CD4-positive, alpha-beta T cell treated with Interleukin-6 for 4 hours (primary cell): ENCODE data around the gene AP1S3.
"Not testable (repeated sequence)": the region's sequence is repeated elsewhere in the genome, so short reads cannot be mapped to it uniquely, and the experiment has no call there.

ENCODE experiments used
- DNase-seq: peaks from one replicate; pipeline ENCODE4 v3.0.0-alpha.2; 2020; ENCODE audit warnings: mixed read lengths

Gene AP1S3

DNA sequence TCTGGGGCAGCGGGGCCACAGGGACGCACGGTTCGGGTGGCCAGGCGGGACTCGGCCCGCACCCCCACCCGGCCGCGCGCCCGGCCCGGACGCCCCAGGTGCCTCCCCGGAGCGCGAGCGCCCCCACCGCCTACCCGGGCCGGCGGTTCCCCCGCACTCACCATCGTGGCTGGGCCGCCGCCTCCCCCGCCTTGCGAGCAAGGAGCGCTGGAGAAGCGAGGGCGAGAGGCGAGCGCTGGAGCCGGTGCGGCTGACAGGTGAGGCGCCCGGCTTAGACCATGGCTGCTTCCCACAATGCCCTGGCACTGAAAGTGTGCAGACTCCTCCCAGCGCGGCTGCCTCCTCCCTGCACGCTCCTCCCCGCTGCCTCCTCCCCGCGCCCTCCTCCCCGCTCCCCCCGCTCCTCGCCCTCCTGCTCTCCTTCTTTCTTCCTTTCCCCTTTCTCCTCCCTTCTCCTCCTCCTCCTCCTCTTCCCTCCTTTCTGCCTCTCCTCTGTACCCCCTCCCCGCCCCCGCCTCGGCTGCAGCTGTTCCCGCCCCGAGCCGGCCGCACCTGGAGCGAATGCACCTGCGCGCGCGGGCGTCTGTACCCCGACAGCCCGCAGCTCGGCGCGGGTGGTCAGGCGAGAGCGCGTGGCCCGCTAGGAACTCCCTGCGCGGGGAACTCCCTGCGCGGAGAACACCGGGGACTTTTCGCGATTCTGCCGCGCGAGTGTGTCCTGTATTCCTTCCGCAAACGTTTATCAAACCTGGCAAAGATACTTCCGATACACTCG lies at the start of gene AP1S3:
TSS of gene AP1S3 (minus strand) at position 296 of the 775 bp plus-strand sequence. CDS start at position 164, 132 bp downstream.
- peak; percentile 77 for DNase-seq

DNA sequence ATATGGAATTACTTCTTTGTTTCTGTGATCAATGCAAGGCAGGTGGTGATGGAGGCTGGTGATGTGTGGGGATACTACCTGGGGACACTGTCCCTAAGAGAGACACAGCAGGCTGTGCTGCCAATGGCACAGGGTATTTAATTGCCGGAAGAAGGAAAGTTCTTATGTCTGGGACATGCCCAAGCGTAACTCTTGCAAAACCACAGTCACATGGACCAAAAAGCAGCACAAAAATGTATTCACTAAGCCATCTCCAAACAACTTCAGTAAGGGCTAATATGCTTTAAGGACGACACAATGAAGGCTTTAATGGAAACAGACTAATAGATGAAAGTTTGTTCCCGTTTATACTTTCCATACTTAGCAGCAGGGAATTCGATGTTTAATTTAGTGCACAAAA lies 49.7 kb upstream of the AP1S3 start:
- no peak for DNase-seq

GRCh38 chr2:223886726-223887125 lies 49.3 kb upstream of the AP1S3 start:
- no peak for DNase-seq

DNA sequence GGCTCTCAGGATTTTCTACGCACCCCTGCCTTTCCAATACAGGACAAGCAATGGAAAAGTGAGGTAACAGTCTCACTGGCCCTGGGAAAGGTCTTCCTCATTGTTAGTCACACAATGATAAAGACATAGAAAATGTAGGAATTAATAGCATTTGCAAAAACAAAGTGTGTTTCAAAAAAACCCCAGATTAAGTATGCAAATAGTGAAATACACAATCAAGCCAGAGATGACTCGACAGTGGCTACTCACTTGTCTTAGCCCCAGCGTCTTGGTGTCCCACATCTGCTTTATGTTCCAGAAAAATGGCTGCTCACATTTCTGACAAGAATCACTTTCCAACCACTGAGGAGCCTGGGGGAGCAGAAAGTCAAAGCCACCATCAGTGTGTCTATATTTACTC lies 47.0 kb upstream of the AP1S3 start:
- no peak for DNase-seq

- DNase-seq = no peak
These were observed 45.3 kb upstream of the AP1S3 start for GRCh38 chr2:223882715-223883114.

DNA sequence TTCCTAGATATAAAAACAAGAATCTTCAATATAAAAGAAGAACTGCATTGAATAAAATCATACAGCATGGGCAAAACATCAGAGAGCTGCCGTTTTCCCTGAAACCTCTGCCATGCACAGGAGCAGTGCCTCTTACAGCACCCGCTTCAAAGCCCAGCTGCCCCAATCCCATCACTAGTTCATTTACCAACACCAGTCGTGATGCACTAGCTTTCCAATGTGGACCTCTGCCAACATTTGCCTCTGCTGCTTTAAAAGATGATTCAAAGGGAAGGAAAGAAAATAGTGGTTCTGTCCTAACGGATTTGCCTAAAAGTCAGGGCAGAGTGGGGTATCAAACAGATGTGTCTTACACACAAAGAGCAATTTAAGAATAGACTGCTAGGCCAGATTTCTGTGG lies 43.4 kb upstream of the AP1S3 start:
- DNase-seq = no peak

DNA sequence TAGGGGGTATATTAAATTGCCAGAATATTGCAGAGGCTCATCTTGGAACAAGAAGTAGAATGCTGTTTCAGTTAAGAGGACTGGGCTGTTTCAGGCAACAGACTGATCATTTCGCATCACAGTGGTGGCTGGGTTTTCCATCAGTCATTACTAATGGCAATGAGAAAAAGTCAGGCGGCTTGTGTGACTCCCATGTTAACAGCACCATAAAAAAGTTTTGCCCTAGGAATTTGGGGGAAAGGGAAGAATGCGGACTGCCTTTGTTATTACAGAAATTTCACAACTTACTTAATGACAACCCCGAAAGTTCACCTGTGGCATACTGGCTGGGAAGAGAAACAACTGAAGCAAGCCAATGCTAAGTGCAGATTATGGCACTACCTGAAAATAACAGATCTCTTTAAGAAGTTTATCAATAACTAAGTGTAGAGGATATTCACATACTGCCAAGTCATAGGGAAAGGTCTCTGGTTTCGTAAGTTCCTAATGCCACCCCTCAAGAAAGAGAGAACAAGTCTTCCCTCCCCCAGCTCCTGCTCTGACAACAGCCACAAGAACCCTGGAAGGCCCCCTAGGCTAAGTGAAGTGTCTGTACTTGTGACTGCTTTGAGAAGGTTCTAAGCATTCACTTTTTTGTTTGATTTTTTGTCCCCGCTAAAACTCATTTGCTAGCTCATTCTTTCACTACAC lies 40.5 kb upstream of the AP1S3 start:
- no peak for DNase-seq

DNA sequence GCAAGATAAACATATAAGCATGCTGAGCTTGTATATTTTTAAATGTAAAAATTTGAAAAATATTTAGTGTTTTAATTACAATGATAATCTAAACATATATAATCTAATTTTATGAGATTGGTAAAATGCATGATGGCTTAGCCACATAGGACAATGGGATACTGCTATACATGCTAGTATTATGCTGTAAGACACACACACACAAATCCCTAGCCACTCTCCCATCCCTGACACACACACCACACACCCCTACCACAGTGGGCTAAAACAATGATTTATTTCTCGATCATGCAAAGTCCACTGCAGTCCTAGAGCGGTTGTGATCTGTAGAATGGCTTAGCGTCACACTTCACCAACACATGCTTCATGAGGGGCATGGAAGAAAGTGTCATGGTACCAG lies 36.3 kb upstream of the AP1S3 start:
- no peak for DNase-seq

- DNase-seq = not testable (repeated sequence)
These were observed 35.4 kb upstream of the AP1S3 start for GRCh38 chr2:223872772-223873171.

GRCh38 chr2:223871661-223872060 lies 34.3 kb upstream of the AP1S3 start:
- not testable (repeated sequence) for DNase-seq

- DNase-seq = no peak
These were observed 33.6 kb upstream of the AP1S3 start for GRCh38 chr2:223870840-223871611.

DNA sequence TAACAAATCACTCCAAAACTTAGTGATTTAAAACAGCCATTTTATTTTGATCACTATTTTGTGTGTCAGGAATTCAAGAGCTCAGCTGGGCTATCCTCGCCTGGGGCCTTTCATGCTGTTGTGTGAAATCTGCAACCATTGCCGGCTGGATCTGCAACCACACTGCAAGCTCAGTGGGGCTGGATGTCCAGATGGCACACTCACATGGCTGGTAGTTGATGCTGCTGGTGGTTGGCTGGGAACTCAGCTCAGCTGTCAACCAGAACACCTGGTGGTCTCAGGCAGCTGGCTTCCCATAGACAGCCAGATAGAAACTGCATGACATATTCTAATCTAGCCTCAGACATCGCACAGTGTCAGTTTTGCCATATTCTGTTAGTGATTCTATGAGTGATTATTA lies 30.6 kb upstream of the AP1S3 start:
- DNase-seq = no peak

- DNase-seq = no peak
These were observed 28.6 kb upstream of the AP1S3 start for GRCh38 chr2:223865907-223866508.

DNA sequence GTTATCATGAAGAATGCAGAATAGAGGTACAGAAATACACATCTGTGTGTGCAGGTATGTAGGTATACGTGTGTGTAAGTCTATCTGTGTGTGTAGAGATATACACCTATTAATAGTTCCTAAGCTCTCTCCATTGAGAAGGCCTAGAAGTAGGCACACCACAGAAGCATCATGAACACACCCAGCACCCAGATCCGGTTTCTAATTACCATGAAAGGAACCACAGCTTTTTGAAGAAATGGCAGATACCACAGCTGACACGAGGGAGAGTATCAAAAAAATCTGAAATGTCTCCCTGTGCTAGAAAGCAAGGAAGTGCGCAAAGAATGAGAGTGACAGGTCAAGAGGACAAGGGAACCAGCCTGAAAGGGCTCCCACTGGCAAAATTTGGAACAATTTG lies 27.7 kb upstream of the AP1S3 start:
- peak; percentile 28 for DNase-seq

- DNase-seq = no peak
These were observed 26.1 kb upstream of the AP1S3 start for GRCh38 chr2:223863491-223863890.

DNA sequence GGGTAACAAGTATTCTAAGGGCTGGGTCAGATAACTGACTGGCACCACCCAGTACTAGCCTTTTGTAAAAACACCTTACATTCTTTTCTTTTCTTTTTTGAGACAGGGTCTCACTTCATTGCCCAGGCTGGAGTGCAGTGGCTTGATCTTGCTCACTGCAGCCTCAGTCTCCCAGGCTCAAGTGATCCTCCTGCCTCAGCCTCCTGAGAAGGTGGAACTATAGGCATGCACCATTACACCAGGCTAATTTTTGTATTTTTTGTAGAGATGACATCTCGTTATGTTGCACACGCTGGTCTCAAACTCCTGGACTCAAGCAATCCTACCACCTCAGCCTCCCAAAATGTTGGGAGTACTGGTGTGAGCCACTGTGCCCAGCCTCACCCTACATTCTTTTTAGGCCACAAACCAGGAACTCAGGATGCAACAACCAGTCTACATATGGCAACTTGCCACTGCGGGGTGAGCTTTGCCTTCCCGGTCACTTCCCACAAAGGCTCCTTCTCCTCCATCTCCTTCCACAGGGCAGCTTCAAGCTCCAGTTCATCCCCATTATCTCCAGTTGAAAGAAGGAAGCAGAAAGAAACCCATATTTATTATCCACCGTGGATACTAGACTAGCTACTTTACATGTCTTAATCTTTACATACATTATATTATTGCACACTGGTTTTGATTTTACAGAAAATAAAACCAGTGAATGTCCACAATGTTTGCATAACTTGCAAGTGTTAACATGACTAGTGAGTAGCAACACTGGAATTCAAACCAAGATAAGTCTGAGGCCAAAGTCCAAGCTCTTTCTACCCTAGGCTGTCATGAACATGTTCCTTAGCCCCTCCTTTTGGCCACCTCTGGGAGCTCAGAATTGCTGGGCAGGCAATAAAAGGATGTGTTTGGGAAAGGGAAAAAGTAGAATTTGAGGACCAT lies 23.7 kb upstream of the AP1S3 start:
- no peak for DNase-seq

GRCh38 chr2:223859070-223859469 lies 21.7 kb upstream of the AP1S3 start:
- no peak for DNase-seq

GRCh38 chr2:223856584-223856983 lies 19.2 kb upstream of the AP1S3 start:
- DNase-seq = no peak

GRCh38 chr2:223856021-223856420 lies 18.6 kb upstream of the AP1S3 start:
- DNase-seq = no peak

- DNase-seq = no peak
These were observed 18.0 kb upstream of the AP1S3 start for GRCh38 chr2:223855426-223855825.

DNA sequence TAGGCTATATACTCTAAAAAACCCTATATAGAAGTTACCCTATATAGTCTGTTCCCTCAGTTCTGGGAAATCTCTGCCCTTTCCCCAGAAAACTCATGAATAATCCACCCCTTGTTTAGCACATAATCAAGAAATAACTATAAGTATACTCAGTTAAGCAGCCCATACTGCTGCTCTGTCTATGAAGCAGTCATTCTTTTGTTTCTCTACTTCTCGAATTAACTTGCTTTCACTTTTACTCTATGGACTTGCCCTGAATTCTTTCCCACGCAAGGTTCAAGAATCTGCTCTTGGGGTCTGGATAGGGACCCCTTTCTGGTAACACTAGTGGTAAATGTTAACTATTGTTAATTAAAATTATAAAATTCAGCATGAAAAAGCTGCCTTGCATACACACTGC lies 17.4 kb upstream of the AP1S3 start:
- DNase-seq = no peak

GRCh38 chr2:223853425-223853837 lies 16.0 kb upstream of the AP1S3 start:
- DNase-seq = no peak
